ENCODE measurements around the gene IDS. TPM values are rescaled to one million over a fixed set of nuclear protein-coding genes. Genes with fewer than 3 reads are reported as not detected.

IDS gene
- polyA plus RNA-seq, 1 of the 3 experiments (the other 2 are of a cell fraction): 78.4 TPM

DNA sequence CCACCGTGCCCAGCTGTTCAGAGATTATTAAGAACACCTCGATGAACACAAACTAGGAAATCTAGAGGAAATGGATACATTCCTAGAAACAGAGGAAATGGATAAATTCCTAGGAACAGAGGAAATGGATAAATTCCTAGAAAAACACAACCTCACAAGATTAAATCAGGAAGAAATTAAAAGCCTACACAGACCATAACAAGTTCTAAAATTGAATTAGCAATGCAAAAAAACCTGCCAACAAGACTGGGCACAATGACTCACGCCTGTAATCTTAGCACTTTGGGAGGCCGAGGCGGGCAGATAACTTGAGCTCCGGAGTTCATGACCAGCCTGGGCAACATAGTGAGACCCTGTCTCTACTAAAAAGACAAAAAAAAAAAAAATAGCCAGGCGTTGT, 13.1 kb upstream of the IDS start:
- H3F3A ChIP-seq (replicated peaks; ENCODE audit: insufficient read depth): no peaks in the 10 kb centered on the region
- ChIA-PET CTCF (no interaction called here), POLR2A (no interaction called here)
- H3K4me2 ChIP-seq: no peak overlapping the region
- peaks cover 0 to 8% of the 10 kb centered on the region in 2 experiments; a peak in 1 of 4 replicates for H3K4me1 ChIP-seq (ENCODE audit: control insufficient read depth in 1 of 2, insufficient read depth in 2 of 2, low read depth in 1 of 2, low read length in 1 of 2)
- no peaks in the 10 kb centered on the region for H3K9me3 ChIP-seq
- H3K4me3 ChIP-seq (ENCODE audit: low read depth in 2 of 2, low read length in 1 of 2): no peak overlapping the region
- no peaks in the 10 kb centered on the region for H3K9me2 ChIP-seq
- no peaks in the 10 kb centered on the region; the same call in 1 of the 2 replicates for H3K27me3 ChIP-seq (ENCODE audit: insufficient read depth)
- H4K20me1 ChIP-seq (ENCODE audit: insufficient read depth): no peaks in the 10 kb centered on the region
- no peaks in the 10 kb centered on the region for H3K36me3 ChIP-seq (replicated peaks in 1 of 2; ENCODE audit: control insufficient read depth in 1 of 2, insufficient read depth in 2 of 2, low read length in 1 of 2)
- no peak overlapping the region for H3K9ac ChIP-seq
- no peak overlapping the region for H3K27ac ChIP-seq (ENCODE audit: low read depth in 2 of 2, low read length in 1 of 2)
- H2AFZ ChIP-seq (ENCODE audit: low read depth): no peak overlapping the region
- DNase-seq: no peak
- TF ChIP-seq, protein P1, sequence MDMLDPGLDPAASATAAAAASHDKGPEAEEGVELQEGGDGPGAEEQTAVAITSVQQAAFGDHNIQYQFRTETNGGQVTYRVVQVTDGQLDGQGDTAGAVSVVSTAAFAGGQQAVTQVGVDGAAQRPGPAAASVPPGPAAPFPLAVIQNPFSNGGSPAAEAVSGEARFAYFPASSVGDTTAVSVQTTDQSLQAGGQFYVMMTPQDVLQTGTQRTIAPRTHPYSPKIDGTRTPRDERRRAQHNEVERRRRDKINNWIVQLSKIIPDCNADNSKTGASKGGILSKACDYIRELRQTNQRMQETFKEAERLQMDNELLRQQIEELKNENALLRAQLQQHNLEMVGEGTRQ (IDR thresholded peaks at IDR 0.05; ENCODE audit: borderline replicate concordance, low read depth, low read length): no peak
- TF ChIP-seq ELF1 (IDR thresholded peaks at IDR 0.05) (no peak), SMC3 (IDR thresholded peaks at IDR 0.05; ENCODE audit: low read depth, low read length) (no peak), GABPA (IDR thresholded peaks at IDR 0.05; ENCODE audit: low read depth) (no peak), RXRA (IDR thresholded peaks at IDR 0.05; ENCODE audit: borderline replicate concordance, low read depth) (no peak), EP300 (IDR thresholded peaks at IDR 0.05; ENCODE audit: borderline replicate concordance in 1 of 2, low read depth in 1 of 2, low read length in 1 of 2) (no peak), CHD2 (IDR thresholded peaks at IDR 0.05; ENCODE audit: low read length, partially characterized antibody) (no peak), NFIC (IDR thresholded peaks at IDR 0.05; ENCODE audit: borderline replicate concordance) (no peak), FOXJ3 (CRISPR knock-in tag; IDR thresholded peaks at IDR 0.05) (no peak), TEAD4 (IDR thresholded peaks at IDR 0.05; ENCODE audit: borderline replicate concordance, insufficient read depth) (no peak), MEF2A (IDR thresholded peaks at IDR 0.05; ENCODE audit: borderline replicate concordance, low read depth) (no peak), FOSL2 (IDR thresholded peaks at IDR 0.05; ENCODE audit: borderline replicate concordance, low read depth) (no peak), NRF1 (IDR thresholded peaks at IDR 0.05; ENCODE audit: low read depth, low read length) (no peak), FOXM1 (IDR thresholded peaks at IDR 0.05; ENCODE audit: low read depth) (no peak), RAD21 (IDR thresholded peaks at IDR 0.05; ENCODE audit: low read length) (no peak), MXI1 (IDR thresholded peaks at IDR 0.05; ENCODE audit: low read depth, low read length) (no peak)
- TF ChIP-seq, protein P2, sequence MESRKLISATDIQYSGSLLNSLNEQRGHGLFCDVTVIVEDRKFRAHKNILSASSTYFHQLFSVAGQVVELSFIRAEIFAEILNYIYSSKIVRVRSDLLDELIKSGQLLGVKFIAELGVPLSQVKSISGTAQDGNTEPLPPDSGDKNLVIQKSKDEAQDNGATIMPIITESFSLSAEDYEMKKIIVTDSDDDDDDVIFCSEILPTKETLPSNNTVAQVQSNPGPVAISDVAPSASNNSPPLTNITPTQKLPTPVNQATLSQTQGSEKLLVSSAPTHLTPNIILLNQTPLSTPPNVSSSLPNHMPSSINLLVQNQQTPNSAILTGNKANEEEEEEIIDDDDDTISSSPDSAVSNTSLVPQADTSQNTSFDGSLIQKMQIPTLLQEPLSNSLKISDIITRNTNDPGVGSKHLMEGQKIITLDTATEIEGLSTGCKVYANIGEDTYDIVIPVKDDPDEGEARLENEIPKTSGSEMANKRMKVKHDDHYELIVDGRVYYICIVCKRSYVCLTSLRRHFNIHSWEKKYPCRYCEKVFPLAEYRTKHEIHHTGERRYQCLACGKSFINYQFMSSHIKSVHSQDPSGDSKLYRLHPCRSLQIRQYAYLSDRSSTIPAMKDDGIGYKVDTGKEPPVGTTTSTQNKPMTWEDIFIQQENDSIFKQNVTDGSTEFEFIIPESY (IDR thresholded peaks at IDR 0.05; ENCODE audit: borderline replicate concordance, low read depth): no peak
- TF ChIP-seq, protein P3, sequence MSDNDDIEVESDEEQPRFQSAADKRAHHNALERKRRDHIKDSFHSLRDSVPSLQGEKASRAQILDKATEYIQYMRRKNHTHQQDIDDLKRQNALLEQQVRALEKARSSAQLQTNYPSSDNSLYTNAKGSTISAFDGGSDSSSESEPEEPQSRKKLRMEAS (IDR thresholded peaks at IDR 0.05; ENCODE audit: low read depth): no peak
- TF ChIP-seq, protein P4, sequence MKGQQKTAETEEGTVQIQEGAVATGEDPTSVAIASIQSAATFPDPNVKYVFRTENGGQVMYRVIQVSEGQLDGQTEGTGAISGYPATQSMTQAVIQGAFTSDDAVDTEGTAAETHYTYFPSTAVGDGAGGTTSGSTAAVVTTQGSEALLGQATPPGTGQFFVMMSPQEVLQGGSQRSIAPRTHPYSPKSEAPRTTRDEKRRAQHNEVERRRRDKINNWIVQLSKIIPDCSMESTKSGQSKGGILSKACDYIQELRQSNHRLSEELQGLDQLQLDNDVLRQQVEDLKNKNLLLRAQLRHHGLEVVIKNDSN (IDR thresholded peaks at IDR 0.05; ENCODE audit: borderline replicate concordance, low read depth): no peak
- H3K79me2 ChIP-seq (ENCODE audit: insufficient read depth): no peaks in the 10 kb centered on the region
- 34% methylated on average over 7 of the region's 7 CpGs for WGBS (ENCODE audit: low lambda C conversion rate)

Measured in SK-N-SH (cell line).